ENCODE data around the gene TMTC2. TPM values are rescaled to one million over a fixed set of nuclear protein-coding genes. Genes with fewer than 3 reads are reported as not detected.

The TMTC2 gene
- total and polyA plus RNA-seq, 10 of the 15 experiments (the other 5 are each of a cell fraction or from before 2014, with no cell fraction given) = 0.14 to 9.7 (median 1.2) TPM

DNA sequence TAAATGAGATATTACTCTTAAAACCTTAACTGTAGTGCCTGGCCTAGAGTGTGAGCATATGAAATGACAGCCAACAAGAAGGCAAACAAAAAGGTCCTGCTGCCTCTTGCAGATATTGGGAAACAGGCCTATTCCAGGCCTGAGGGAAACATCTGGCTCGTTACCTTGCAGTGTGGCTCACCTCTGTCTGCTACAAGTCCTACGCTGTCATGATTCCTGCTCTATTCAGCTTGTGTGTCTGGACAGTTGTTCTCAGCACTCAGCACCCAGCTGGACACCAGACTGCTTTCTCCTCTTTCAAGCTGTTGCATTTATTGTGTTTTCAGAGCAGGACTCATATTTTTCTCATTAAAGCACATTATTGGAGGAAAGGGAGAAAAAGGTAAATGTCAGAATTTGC is 113.5 kb downstream of the TMTC2 start:
- Histone ChIP-seq H3K9me3 (replicated peaks; ENCODE audit: control insufficient read depth, insufficient read depth, low read length) (no peaks in the 10 kb centered on the region; the same call in 2 of the 3 replicates), H4K20me1 (ENCODE audit: control insufficient read depth, insufficient read depth) (no peaks in the 10 kb centered on the region), H3K36me3 (ENCODE audit: control insufficient read depth in 2 of 2, insufficient read depth in 2 of 2, low read length in 1 of 2) (no peaks in the 10 kb centered on the region), H3K27ac (ENCODE audit: control insufficient read depth, insufficient read depth) (no peak overlapping the region), H3K79me2 (ENCODE audit: control insufficient read depth, insufficient read depth, low read length) (no peaks in the 10 kb centered on the region), H3K9ac (ENCODE audit: control insufficient read depth, insufficient read depth, low read length) (no peak overlapping the region), H3K4me1 (ENCODE audit: control insufficient read depth, insufficient read depth, low read length) (no peaks in the 10 kb centered on the region), H3K4me3 (no peak overlapping the region), H2AFZ (ENCODE audit: control insufficient read depth, low read depth, low read length) (no peak overlapping the region), H3K27me3 (replicated peaks in 1 of 2; ENCODE audit: control insufficient read depth in 2 of 2, insufficient read depth in 2 of 2, low read length in 1 of 2) (no peaks in the 10 kb centered on the region), H3K4me2 (ENCODE audit: control insufficient read depth, insufficient read depth) (no peak overlapping the region)
- no peak for FAIRE-seq
- 96% methylated on average over 2 of the region's 2 CpGs for WGBS (ENCODE audit: insufficient coverage, insufficient replicate concordance, low lambda C conversion rate, missing lambda C conversion rate)
- POLR2A ChIA-PET = no interaction called here
- ATAC-seq = no peak
- in situ Hi-C loops (cut with MboI) (no loop called here), intact Hi-C loops (cut with micrococcal nuclease; ENCODE audit: unreplicated experiment) (no loop called here)
- TF ChIP-seq, protein P1, sequence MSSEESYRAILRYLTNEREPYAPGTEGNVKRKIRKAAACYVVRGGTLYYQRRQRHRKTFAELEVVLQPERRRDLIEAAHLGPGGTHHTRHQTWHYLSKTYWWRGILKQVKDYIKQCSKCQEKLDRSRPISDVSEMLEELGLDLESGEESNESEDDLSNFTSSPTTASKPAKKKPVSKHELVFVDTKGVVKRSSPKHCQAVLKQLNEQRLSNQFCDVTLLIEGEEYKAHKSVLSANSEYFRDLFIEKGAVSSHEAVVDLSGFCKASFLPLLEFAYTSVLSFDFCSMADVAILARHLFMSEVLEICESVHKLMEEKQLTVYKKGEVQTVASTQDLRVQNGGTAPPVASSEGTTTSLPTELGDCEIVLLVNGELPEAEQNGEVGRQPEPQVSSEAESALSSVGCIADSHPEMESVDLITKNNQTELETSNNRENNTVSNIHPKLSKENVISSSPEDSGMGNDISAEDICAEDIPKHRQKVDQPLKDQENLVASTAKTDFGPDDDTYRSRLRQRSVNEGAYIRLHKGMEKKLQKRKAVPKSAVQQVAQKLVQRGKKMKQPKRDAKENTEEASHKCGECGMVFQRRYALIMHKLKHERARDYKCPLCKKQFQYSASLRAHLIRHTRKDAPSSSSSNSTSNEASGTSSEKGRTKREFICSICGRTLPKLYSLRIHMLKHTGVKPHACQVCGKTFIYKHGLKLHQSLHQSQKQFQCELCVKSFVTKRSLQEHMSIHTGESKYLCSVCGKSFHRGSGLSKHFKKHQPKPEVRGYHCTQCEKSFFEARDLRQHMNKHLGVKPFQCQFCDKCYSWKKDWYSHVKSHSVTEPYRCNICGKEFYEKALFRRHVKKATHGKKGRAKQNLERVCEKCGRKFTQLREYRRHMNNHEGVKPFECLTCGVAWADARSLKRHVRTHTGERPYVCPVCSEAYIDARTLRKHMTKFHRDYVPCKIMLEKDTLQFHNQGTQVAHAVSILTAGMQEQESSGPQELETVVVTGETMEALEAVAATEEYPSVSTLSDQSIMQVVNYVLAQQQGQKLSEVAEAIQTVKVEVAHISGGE (CRISPR knock-in tag; IDR thresholded peaks at IDR 0.05) = no peak
- TF ChIP-seq, protein P2, sequence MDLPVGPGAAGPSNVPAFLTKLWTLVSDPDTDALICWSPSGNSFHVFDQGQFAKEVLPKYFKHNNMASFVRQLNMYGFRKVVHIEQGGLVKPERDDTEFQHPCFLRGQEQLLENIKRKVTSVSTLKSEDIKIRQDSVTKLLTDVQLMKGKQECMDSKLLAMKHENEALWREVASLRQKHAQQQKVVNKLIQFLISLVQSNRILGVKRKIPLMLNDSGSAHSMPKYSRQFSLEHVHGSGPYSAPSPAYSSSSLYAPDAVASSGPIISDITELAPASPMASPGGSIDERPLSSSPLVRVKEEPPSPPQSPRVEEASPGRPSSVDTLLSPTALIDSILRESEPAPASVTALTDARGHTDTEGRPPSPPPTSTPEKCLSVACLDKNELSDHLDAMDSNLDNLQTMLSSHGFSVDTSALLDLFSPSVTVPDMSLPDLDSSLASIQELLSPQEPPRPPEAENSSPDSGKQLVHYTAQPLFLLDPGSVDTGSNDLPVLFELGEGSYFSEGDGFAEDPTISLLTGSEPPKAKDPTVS (IDR thresholded peaks at IDR 0.05; ENCODE audit: low read depth, low read length) = no peak
- RAD21 ChIA-PET (ENCODE audit: unreplicated experiment) = no interaction called here
- CTCF ChIA-PET = interaction anchor here (0.7 kb wide), 1 partner anchor 9 kb away, joined by 3 read pairs; no protein-coding TSS in a partner anchor
- SMC1A ChIA-PET (ENCODE audit: uncharacterized antibody, unreplicated experiment) = interaction anchor here (1.3 kb wide), 1 partner anchor 9 kb away, joined by 3 read pairs; no protein-coding TSS in a partner anchor
- BruUV-seq (replicated peaks) = no TSS peak
- DNase-seq (ENCODE audit: low read depth, low spot score) = no peak

Measured in GM12878 (cell line).